Testis (tissue), 2 donors: ENCODE measurements around the gene CPNE4.

Source experiments
- CTCF ChIP-seq, 3 experiments: fragments of 450-650 bp in 2 of 3; fragments of 200-600 bp in 1 of 3; sonication (generic) in 1 of 3; IDR thresholded peaks; one replicate each; pipeline ENCODE4 v1.5.1; 2016 to 2019; ENCODE audit warnings: antibody characterized with exemption in 3 of 3, mild to moderate bottlenecking in 2 of 3, moderate library complexity in 1 of 3
- POLR2A ChIP-seq: fragments of 450-650 bp; IDR thresholded peaks from one replicate; pipeline ENCODE4 v1.6.1; 2017; ENCODE audit warnings: antibody characterized with exemption, mild to moderate bottlenecking, moderate library complexity

GRCh38 chr3:131898346-131898745, 136.5 kb downstream of the CPNE4 start:
- TF ChIP-seq POLR2A, result no peak
- no peak for TF ChIP-seq CTCF (IDR thresholded peaks at IDR 0.05)
